T follicular helper cell (primary cell): ENCODE measurements around the gene C1orf21.
"Not testable (repeated sequence)": the region's sequence is repeated elsewhere in the genome, so short reads cannot be mapped to it uniquely, and the experiment has no call there.

Source experiments
- DNase-seq: peaks from one replicate; pipeline ENCODE4 v3.0.0-alpha.2; 2020; ENCODE audit warnings: low read depth

C1orf21 gene

DNA sequence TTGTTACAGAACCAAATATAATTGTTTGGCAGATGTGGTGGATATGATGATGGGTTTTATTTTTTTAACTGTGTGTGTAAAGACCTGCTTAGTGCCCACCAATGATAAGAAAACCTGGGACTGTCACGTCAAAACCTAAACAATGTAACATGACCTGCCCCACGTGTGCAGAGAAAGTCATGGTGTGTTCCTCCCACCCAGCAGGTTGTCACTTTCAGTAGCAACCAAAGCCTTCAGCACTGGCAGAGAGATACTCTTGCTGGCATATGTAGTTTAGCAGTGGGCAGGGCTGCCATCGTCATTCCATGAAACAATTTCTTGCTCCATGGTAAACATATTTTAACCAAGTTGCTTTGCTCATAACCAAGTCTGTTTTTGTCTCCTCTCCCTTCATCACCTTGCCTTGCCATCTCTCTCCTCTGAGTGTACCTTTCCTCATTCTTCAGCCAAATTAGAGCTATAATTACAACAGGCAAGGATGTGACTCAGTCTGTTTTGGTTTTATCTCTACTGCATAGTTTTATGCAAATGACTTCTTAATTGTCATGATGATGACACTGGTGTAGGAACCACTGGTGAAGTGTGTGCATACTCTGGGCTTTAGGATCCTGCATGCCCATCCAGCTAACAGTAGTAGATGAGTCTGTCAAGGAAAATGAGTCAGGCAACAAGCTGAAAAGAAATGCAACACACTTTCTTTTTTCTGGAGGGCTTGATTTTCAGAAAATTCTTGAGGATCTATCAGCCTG is 217.5 kb downstream of the C1orf21 start:
- DNase-seq: no peak

DNA sequence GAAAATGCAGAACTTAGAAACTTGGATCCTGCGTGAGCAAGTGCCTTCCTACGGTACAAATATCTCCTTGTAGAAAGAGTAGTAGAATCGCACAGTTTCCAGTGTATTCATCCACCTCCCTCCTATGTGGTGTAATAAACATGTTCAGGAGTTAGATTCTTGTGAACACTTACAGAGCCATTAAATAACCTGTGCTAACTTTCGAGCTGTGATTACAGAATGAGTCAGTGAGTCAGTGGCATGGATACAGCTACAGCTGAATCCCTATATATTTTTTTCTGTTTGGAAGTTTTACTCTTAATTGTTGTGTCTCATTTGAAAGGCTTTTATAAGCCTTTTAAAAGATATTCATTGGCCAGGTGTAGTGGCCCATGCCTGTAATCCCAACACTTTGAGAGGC is 219.1 kb downstream of the C1orf21 start:
- DNase-seq: no peak

DNA sequence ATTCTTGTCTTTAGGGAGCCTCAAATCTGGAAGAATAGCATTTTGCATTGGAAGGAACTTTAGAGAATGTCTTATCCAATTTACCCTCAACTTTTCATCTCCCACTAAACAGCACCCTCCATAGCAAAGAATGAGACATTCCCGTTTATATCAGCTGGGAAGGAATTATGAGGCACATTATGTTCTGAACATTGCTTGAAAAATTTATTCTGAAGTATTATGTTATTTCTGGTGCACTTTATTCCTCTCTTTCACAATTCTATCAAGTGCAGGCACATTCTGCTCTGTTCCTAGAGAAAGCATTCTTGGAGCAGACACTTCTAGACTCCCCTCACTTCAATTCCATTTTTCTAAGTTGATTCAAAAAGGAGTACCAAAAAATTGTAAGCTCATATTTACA is 220.0 kb downstream of the C1orf21 start:
- no peak for DNase-seq

DNA sequence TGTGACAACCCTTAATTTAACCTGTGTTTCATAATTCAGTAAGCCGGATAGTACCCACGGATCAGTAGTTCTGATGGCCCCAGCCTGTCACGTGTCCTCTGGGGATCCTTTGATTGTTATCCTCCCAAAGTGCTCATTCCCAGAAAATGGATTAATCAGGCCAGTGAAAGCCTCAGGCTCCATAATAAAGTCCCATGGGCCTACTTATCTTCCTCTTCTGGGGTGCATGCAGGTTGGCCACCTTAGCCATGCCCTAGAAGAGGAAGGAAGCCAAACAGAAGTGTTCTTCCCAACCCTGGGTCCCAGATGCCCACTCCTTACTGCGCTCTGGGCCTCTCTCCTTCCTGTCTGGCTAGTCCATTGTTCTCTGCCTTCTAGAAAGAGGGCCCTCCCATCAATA is 221.8 kb downstream of the C1orf21 start:
- no peak for DNase-seq

DNA sequence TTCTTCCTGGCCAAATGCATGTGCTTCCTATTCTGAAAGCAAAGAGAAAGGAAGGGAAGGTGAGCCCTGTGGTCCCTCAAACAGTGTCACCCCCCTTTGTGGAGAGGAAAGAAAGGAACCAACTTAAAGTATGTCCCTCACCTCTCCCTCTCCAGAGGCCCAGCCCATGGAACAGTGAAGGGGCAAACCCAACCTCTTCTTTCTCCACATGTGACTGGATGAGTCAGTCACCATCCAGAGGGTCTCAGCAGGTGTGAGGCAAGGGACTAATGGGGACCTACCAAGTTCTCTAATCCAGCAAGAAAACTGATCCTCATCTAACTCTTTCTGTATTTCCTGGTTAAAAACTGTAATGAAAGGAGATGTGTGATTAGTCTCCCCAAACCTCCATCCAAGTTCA is 222.2 kb downstream of the C1orf21 start:
- DNase-seq: no peak

DNA sequence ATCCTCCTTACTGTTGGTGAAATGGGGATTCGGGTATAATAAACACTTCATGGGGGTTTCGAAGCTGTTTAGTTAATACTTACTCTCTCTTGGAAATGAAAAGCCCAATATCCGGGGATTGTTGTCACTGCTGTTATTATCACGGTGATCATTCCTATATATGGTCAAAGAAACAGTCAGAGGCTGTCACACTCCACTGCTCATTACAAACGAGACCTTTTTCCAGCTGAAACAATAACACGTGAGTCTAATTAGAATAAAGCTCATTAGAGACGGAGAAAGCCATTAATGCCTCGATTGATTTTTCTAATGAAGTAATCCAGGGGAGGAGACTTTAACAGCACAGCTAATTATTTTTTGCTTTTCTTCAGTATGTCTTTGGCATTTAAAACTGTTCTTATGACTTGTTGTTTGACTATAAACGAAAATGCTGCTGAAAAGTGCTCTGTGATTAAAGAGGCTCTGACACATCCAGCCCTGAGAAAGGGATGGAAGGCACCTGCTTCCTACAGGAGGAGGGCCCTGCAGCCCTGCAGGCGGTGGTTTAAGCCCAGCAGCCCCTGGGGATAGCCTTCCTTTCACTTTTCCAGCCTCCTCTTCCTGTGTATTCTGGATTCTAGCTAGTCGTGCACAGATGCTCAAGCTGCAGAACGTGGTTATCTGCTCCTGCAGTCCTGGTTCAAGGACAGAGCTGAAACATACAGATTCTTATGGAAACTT is 224.2 kb downstream of the C1orf21 start:
- DNase-seq: no peak

DNA sequence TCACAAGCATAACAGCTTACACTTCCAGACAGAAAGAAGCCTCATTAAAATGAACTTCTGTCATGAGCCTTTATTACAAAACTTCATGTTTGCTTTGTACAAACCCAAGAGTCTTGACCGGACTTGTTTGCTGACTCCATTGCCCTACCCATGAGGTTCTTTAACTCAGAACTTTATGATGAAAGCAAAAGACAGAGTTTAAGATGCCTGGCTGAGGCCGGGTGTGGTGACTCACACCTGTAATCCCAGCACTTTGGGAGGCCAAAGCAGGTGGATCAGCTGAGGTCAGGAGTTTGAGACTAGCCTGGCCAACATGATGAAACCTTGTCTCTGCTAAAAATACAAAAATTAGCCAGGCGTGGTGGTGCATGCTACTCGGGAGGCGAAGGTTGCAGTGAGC is 225.4 kb downstream of the C1orf21 start:
- not testable (repeated sequence) for DNase-seq

DNA sequence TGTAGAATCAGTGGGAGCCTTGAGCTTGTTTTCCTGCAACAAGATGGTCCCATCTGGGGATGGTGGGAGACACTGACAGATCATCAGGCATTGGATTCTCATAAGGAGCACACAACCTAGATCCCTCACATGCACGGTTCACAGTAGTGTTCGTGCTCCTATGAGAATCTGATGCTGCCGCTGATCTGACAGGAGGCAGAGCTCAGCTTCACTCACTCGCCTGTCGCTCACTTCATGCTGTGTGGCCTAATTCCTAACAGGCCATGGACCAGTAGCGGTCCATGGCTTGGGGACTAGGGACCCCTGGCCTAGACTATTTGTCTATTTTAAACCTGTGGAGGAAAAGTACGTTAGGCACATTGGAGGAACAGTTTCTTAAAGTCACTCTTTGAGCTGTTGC is 227.8 kb downstream of the C1orf21 start:
- DNase-seq: no peak

DNA sequence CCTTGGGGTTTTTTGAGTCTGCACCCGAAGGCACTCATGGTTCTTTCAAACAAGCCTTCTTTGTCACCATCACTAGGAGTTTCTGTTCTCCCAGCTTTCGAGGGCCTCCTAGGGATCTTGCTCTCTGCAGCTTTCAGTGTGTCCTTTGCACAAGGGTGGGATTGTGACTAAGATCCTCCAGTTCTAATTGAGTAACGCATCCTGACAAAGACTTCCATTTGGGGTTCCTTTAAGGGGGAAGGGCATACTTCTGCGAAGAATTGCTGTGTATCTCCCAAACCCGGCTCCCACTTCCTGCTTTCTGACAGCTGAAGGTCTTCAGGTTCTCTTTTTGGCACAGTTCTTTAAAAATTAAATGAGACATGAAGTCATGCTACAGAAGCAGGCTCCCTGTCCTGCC is 228.5 kb downstream of the C1orf21 start:
- DNase-seq: no peak

DNA sequence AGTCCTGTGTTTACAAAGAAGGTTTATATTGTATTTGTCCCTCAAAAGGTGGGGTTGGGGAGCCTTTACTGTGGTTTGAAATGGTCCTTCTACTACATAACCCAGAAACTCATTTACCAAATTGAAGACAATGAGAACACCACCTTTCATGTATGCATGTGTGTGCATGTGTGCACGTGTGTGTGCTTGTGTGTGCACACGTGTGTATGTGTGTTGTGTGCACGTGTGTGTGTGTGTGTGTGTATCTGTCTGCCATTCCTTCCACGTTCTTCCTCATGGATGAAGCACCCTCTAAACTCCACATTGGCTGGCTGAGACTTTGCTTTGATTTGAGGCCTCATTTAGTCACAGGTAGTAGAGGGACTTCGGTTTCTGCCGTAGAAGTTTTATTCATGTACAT is 229.7 kb downstream of the C1orf21 start:
- DNase-seq: no peak

DNA sequence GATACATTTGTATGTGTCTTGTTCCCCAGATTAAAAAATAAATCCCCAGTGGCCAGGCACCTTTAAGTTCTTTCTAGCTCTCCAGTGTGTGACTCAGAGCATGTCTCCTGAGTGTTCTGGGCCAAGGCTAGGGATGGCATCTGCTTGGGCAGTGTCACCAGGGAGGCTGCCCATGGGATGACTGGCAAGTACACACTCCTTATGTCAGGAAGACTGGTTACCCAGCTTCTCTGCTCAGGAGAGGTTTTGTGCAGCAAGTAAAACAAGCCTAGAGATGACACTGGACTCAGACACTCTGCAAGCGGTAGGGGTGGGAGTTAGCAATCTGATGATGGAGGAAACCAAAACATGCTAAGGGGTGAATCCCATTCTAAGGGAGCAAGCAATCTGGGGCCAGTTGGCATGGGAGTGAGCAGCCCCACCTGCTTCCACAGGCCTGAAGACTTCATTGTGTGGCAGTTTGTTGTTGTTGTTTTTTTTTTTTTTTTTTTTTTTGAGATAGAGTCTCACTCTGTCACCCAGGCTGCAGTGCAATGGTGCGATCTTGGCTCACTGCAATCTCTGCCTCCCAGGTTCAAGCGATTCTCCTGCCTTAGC is 230.7 kb downstream of the C1orf21 start:
- no peak for DNase-seq

DNA sequence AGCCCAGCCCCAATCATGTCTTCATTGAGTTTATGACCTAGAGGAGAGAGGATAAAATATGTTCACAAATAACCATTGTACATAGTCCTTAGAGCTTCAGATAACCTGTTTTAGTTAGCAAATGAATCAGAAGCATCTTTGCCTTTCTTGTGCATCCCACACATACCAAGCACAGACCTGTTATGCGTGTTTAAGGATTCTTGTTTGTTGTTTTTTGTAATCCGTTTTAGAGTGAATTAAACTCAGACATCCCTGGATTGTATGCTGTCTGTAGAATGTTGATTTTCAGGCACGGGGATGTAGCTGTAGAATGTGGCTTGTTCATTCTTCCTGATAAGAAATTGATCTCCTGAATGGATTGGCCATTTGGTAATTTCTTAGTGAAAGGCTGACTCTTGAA is 232.0 kb downstream of the C1orf21 start:
- DNase-seq: no peak

DNA sequence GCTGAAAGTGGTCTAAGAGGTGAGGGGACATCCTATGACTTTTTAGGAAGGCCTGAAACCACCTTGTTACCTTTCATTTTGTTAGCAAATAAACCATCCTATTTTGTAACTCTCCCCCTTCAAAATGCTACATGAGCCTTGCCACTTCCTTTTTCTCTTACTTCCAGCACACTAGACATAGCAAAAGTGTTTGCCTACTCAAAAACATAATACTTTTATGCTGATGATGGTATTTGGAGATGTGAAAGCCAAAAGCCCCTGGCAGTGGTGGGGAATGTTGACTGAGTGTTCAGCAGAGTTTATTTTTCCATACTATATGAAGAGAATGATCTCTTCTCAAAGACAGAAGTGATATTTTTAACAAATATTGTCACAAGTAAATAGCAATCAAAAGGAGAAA is 233.6 kb downstream of the C1orf21 start:
- no peak for DNase-seq

DNA sequence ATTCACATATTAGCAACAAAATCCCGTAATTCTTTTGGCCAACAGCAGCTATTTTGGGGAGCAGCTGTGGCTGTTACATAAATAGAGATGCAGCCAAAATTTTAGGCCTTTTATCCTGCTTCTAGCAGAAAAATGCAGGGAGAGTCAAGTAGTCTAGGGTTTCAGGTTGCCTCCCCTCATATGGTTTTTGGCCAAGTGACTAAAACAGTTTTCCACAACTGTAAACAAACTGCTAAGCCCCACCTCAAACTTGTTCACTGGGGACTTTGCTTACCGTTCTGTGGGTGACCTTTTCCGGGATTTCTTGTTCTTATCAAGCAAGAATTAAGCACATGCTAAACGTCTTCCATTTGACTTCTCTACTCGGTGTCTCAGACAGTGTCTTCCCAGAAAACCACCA is 234.4 kb downstream of the C1orf21 start:
- DNase-seq: no peak

DNA sequence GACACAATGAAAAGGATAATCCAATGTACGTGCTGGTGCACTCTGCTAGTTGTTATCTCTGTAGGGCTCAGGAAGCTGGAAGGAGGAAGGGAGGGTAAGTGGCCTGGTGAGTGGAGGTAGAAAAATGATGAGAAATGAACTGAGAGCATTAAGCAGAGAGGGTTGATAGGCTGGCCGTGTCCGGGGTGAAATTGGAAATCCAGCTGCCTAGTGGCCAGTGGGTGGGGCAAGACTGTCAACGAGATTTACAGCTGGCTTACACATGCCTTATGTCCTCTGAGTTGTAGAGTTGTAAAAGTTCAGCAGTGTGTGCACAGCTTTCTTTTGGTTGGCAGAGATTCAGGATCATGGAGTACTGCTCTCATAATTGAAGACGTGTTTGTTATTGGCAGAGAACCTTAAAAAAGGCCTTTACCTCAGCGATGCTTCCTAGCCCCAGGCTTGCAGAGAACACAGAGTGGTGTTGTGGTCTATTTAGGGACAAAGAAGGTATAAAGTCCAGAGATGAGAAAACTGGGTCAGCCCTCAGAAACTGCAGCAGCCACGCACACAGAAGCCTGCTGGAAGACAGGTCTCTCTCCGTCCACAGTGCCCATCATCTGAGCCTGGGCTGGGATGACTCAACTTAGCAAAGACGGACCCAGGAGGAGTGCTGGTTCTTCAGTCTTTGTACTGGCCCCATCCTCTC is 235.5 kb downstream of the C1orf21 start:
- DNase-seq: no peak

DNA sequence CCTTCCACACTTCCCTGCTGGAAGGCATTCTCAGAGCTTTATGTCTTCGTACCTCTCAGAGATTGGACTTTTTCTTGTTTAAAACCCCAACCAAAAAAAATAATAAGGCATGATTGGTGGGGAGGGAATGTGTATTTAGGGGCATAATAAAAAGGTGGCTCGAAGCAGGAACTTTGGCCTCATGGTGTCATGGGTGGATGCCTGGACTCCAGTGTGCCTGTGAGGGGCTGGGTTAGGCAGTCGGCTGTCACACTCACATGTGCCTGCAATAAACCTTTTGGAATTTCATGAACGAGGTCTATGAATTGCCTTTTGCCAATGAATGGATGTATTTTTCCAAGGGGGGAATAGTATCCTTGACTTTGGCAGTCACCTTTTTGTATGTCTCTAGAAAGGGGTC is 236.6 kb downstream of the C1orf21 start:
- no peak for DNase-seq

DNA sequence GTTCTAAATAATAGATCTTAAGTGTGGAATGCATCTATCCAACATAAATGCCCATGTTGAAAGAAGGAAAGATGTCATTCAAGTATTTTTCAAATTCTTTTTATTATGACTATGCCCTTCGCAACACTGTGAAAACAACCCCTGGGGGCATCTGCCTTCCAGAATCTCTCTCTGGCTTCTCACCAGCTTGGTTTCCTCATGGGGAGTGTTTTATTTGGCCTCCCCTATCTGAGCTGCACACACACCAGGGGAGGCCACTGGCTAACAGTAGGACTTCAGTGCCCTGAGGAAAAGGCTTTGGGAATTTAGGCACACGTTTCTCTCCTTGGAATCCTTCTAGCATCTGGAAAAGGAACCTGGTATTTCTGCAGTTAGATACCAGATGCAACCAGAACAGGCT is 237.2 kb downstream of the C1orf21 start:
- no peak for DNase-seq

DNA sequence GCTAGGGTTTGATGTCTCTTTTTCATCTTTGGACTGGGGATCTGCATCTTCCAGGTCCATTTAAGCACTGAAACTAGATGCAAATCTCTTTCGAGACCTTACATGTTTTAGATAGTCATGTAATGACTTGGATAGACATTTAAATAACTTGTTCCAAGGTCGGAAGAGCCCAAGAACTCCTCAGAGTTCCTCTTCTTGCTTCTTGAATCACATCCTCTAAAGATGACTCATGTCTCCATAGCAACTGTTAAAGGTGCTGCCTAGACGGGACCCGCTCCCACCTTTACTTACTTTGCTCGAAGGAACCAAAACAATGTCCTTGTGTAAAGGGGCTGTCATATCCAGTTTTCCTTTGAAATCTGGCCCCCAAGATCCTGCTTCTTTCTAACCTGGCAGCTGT is 237.8 kb downstream of the C1orf21 start:
- no peak for DNase-seq

DNA sequence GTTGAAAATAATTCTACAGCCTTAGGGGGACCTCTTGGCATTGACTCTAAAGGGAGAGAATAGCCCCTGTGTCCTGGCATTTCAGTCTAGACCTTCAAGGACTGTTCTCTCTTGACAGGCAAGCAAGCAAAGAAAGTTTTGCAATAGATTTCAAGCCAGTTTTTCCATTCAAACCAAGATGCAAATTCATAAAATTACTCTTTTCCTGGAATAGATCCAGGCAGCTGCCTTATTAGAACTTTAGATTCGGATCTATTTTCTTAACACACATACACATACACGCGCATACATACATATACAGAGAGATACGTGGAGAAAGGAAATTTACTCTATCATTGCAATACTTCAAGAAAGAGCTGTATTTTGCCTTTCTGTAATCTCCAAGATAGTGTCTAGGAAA is 238.4 kb downstream of the C1orf21 start:
- DNase-seq: no peak

DNA sequence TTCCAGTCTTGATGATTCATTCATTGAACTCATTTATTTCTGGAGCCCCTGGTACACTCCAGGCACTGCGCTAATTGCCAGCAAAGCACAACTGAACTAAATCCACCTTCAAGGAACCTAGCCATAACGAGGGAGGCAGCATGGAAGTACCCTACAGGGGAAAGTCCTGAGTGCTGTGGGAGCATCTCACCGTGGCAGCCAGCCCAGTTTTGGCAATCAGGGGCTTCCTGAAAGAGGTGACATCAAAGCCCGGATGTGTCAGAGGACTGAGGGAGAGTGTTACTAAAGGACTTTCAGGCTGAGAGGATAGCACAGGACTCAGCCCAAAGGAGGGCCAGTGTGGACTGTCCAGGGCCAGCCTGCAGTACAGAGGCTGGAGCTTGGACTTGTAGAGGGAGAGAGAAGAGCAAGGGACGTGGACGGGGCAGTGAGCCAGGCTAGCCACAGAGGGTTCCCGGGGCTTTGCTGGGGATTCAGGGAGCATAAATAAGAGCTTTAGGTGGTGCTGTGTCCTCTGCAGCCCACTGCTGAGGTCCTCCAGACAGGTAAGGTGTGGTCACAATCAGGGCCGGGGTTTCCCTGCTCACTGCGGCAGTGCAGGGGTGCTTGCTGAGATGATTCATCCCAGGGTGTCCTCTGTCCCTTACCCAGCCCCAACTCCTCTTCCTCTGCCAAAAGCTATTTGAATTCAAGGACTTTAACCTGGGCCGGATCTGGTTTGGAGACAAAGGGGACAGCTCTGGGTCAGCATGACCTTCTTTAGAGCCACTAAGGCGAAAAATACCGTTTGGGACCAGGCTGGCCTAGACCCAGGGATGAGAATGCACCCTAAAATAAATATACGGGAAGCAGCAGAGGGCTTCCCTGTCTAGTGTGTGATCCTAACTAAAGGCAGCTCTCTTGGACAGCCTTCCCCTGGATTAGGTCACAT is 239.5 kb downstream of the C1orf21 start:
- no peak for DNase-seq

DNA sequence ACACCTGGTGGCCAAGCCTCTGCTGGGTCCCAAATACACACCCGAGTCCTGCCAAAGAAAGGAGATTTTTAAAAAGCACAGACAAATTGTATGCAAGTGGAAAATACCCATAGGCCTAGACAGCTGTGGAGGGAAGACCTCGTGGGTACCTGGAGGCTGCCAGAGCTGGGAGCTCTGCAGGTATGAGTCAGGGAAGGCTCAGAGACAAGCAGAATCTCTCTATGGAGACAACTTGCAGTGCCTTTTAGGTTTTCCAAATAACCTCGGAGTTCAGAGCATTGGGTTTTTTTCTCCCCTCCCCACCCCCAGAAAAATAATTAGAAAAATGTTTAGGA is 240.1 kb downstream of the C1orf21 start:
- DNase-seq: no peak

DNA sequence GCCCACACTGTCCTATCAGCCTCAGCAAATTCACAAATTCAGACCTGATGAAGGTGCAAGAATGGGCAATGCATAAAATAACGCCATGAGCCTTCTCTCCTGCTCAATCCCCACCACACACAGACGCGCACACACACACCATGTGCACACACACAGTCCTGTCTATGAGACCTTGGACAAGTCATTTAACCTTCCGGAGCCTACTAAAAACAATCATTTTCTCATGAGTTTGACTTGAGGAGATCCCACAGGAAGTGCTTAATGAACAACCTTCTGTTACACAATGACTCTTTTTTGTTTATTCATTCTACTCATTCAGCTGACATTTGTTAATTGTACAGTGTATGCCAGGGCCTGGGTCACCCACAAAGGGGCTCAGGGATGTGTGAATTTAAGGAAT is 242.4 kb downstream of the C1orf21 start:
- no peak for DNase-seq
